ENCODE data around the gene COX4I1.

Gene COX4I1

GRCh38 chr16:85843471-85844168 lies 44.1 kb downstream of the COX4I1 start:
- DNase-seq = no peak

- no peak for DNase-seq
Measured at GRCh38 chr16:85844169-85844481, 44.6 kb downstream of the COX4I1 start.

GRCh38 chr16:85844786-85845185 lies 45.3 kb downstream of the COX4I1 start:
- DNase-seq = no peak

GRCh38 chr16:85845266-85845665 lies 45.8 kb downstream of the COX4I1 start:
- DNase-seq = no peak

- no peak for DNase-seq
Measured at GRCh38 chr16:85846461-85846860, 47.0 kb downstream of the COX4I1 start.

- DNase-seq = no peak
Measured at GRCh38 chr16:85847036-85847435, 47.5 kb downstream of the COX4I1 start.

- no peak for DNase-seq
Measured at GRCh38 chr16:85847681-85848601, 48.4 kb downstream of the COX4I1 start.

- DNase-seq = no peak
Measured at GRCh38 chr16:85848986-85849385, 49.5 kb downstream of the COX4I1 start.

- no peak for DNase-seq
Measured at GRCh38 chr16:85849388-85849787, 49.9 kb downstream of the COX4I1 start.

GRCh38 chr16:85850344-85850880 lies 50.9 kb downstream of the COX4I1 start:
- no peak for DNase-seq

- DNase-seq = no peak
Measured at GRCh38 chr16:85851034-85851785, 51.7 kb downstream of the COX4I1 start.

GRCh38 chr16:85853547-85854545 lies 54.4 kb downstream of the COX4I1 start:
- no peak for DNase-seq

- no peak for DNase-seq
Measured at GRCh38 chr16:85854935-85855334, 55.4 kb downstream of the COX4I1 start.

GRCh38 chr16:85856079-85856478 lies 56.6 kb downstream of the COX4I1 start:
- no peak for DNase-seq

GRCh38 chr16:85856585-85856984 lies 57.1 kb downstream of the COX4I1 start:
- no peak for DNase-seq

Measured in CD4-positive, alpha-beta T cell treated with Interleukin-1 beta for 1 hour (primary cell).